ENCODE measurements around the gene ZNF331.

ZNF331 gene

DNA sequence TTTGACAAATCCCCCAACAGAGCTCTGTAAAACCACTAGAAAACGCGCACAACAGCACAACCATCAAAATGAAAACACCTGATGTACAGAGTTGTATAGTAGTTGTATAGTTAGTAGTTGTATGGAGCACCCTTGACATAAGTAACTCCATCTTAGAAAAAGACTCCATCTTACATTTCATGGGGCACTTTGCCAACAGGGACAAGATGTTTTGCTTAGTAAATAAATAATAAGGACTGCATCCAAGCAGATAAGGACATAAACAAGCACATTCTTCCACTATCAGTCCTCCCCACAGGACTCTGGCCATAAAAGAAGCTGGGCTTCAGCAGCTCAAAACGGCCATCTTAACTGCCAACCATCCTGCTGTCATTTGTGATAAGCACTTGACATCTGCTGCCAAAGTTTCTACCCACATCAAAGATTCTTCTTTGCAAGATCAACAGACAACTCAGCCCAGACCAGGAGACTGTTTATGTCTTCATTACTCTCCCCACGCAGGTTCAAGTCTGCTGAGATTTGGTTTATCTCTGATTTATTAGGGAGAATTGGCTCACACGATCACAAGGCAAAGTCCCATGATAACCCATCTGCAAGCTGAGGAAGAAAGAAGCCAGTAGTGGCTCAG is 20.7 kb upstream of the ZNF331 start:
- H3K4me3 ChIP-seq (ENCODE audit: low read depth, low read length), result no peak overlapping the region
- TF ChIP-seq, protein P1, sequence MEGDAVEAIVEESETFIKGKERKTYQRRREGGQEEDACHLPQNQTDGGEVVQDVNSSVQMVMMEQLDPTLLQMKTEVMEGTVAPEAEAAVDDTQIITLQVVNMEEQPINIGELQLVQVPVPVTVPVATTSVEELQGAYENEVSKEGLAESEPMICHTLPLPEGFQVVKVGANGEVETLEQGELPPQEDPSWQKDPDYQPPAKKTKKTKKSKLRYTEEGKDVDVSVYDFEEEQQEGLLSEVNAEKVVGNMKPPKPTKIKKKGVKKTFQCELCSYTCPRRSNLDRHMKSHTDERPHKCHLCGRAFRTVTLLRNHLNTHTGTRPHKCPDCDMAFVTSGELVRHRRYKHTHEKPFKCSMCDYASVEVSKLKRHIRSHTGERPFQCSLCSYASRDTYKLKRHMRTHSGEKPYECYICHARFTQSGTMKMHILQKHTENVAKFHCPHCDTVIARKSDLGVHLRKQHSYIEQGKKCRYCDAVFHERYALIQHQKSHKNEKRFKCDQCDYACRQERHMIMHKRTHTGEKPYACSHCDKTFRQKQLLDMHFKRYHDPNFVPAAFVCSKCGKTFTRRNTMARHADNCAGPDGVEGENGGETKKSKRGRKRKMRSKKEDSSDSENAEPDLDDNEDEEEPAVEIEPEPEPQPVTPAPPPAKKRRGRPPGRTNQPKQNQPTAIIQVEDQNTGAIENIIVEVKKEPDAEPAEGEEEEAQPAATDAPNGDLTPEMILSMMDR (IDR thresholded peaks at IDR 0.05; ENCODE audit: low read depth, low read length), result no peak

DNA sequence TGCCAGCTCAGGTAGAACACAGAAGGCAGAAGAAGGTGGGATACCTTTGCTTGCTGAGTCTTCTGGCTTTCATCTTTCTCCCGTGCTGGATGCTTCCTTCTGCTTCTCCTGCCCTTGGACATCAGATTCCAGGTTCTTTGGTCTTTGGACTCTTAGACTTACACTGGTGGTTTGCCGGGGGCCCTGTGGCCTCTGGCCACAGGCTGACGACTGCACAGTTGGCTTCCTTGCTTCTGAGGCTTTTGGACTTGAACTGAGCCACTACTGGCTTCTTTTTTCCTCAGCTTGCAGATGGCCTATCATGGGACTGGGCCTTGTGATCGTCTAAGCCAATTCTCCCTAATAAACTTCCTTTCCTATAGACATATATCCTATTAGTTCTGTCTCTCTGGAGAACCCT is 19.8 kb upstream of the ZNF331 start:
- TF ChIP-seq, protein P1 (IDR thresholded peaks at IDR 0.05; ENCODE audit: low read depth, low read length), result no peak
- H3K4me3 ChIP-seq (ENCODE audit: low read depth, low read length), result no peak overlapping the region

DNA sequence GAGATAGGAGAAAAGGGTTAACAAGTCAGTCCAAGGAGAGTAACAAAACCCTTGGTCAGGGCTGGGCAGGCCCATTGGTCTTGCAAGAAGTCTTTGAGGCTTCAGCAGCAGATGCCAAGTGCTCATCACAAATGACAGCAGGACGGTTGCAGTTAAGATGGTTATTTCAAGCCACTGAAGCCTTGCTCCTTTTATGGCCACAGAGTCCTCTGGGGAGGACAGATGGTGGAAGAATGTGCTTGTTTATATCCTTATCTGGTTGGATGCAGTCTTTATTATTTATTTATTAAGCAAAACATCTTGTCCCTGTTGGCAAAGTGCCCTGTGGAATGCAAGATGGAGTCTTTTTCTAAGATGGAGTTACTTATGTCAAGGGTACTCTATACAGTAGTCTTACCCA is 19.2 kb upstream of the ZNF331 start:
- TF ChIP-seq, protein P1 (IDR thresholded peaks at IDR 0.05; ENCODE audit: low read depth, low read length), result no peak
- no peak overlapping the region for H3K4me3 ChIP-seq (ENCODE audit: low read depth, low read length)

DNA sequence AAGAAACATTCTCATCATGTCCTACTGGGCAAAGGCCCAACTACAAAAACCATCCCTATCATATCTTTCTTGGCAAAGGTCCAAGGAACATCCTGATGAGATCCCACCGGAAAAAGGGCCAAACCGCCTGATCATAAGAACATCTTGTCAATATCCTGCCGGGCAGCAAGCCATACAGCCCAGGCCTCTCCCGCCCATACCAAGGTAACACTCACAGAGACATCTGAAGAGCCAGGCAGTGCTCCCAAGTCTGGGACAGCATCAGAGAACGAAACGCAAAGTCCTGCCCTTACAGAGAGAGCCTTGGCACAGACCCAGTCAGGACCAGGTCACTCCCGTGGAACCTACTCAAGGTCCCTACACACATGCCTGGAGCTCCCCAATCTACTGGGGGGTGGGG is 18.5 kb upstream of the ZNF331 start:
- H3K4me3 ChIP-seq (ENCODE audit: low read depth, low read length), result no peak overlapping the region
- TF ChIP-seq, protein P1 (IDR thresholded peaks at IDR 0.05; ENCODE audit: low read depth, low read length), result no peak

DNA sequence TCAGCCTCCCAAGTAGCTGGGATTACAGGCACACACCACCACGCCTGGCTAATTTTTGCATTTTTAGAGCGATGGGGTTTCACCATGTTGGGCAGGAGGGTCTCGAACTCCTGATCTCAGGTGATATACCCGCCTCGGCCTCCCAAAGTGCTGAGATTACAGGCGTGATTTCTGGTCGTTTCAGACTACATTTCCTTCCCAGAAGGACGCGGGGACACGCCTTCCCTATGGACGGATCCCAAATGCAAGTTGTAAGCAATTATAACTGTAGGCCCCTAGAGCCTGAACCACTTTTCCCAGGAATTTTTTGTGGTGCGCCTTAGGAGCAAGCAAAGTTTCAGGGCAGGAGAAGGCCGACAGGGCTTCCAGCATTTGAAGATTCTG is 17.8 kb upstream of the ZNF331 start:
- peak overlapping the region; percentile 87 for H3K4me3 ChIP-seq (ENCODE audit: low read depth, low read length)
- TF ChIP-seq, protein P1 (IDR thresholded peaks at IDR 0.05; ENCODE audit: low read depth, low read length), result no peak

DNA sequence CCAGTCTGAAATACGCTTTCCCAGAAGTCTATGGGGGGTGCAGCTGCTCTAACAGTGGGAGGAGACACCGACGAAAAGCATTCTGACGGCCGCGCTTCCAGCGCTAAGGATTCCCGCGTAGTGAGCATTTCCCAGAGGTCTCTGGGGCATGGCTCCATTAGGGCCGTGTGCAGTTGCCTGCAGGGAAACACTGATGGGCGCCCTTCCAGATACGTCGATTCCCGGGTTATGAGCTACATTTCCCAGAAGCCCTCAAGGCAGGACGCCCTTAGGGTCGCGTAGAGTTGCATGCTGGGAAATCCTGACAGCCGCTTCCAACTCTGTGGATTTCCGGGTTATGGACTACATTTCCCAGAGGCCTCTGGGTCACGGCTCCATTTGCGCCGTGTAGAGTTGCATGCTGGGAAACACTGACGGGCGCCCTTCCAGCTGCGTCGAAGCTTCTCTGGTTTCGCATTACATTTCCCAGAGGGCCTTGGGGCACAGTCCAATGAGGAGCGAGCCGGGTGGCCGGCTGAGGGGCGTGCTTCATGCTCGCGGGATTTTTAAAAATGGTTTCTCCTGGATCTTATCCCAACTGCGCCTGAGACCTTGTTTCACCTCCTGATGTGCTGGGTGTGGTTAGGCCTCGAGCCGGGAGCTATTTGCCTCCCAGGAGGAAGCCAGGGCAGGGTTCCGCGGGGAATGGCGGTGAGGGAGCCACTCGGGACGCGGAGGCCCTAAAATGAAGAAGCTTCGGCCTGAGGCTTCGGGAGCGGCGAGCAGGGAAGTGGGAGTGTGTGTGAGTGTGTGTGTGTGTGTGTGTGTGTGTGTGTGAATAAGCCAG is 17.2 kb upstream of the ZNF331 start:
- TF ChIP-seq, protein P1 (IDR thresholded peaks at IDR 0.05; ENCODE audit: low read depth, low read length), result no peak
- H3K4me3 ChIP-seq (ENCODE audit: low read depth, low read length), result peak overlapping the region; percentile 87

All from WI38 (cell line).